ENCODE results near the gene TSC22D3.
"Not testable (repeated sequence)": the region's sequence is repeated elsewhere in the genome, so short reads cannot be mapped to it uniquely, and the experiment has no call there.

The TSC22D3 gene

GRCh38 chrX:107687445-107687844, 88.1 kb downstream of the TSC22D3 start:
- TF ChIP-seq EZH2 (IDR thresholded peaks at IDR 0.05; ENCODE audit: borderline replicate concordance, low read depth, low read length, severe bottlenecking) (no peak), CTCF (IDR thresholded peaks at IDR 0.05; ENCODE audit: borderline replicate concordance, extremely low read depth, low read length, poor library complexity, severe bottlenecking) (no peak)
- H3K27ac ChIP-seq (ENCODE audit: low read length): no peak overlapping the region
- no peak overlapping the region for H2AFZ ChIP-seq (ENCODE audit: low read depth, low read length)
- no peak overlapping the region for H3K4me3 ChIP-seq (ENCODE audit: low read depth in 1 of 2, low read length in 2 of 2)
- no peak overlapping the region for H3K9ac ChIP-seq (ENCODE audit: low read depth, low read length)
- H3K4me2 ChIP-seq (ENCODE audit: insufficient read depth, low read length): no peak overlapping the region
- DNase-seq: no peak
- ATAC-seq (ENCODE audit: insufficient read depth, low read depth): no peak
- H4K20me1 ChIP-seq (ENCODE audit: insufficient read depth, low read length): no peaks in the 10 kb centered on the region
- H3K36me3 ChIP-seq (ENCODE audit: insufficient read depth, low read length): no peaks in the 10 kb centered on the region
- H3K79me2 ChIP-seq (ENCODE audit: insufficient read depth, low read length): no peaks in the 10 kb centered on the region
- no peaks in the 10 kb centered on the region for H3K4me1 ChIP-seq (ENCODE audit: insufficient read depth, low read length)
- no peaks in the 10 kb centered on the region for H3K9me3 ChIP-seq (ENCODE audit: insufficient read depth, low read length, severe bottlenecking)
- H3K27me3 ChIP-seq (ENCODE audit: insufficient read depth, low read length, poor library complexity): no peaks in the 10 kb centered on the region

- Histone ChIP-seq H4K20me1 (ENCODE audit: insufficient read depth, low read length) (no peaks in the 10 kb centered on the region), H2AFZ (ENCODE audit: low read depth, low read length) (no peak overlapping the region), H3K9me3 (ENCODE audit: insufficient read depth, low read length, severe bottlenecking) (no peaks in the 10 kb centered on the region), H3K27ac (ENCODE audit: low read length) (no peak overlapping the region), H3K4me1 (ENCODE audit: insufficient read depth, low read length) (no peaks in the 10 kb centered on the region), H3K27me3 (ENCODE audit: insufficient read depth, low read length, poor library complexity) (no peaks in the 10 kb centered on the region), H3K79me2 (ENCODE audit: insufficient read depth, low read length) (no peaks in the 10 kb centered on the region), H3K4me3 (ENCODE audit: low read depth in 1 of 2, low read length in 2 of 2) (no peak overlapping the region), H3K4me2 (ENCODE audit: insufficient read depth, low read length) (no peak overlapping the region), H3K9ac (ENCODE audit: low read depth, low read length) (no peak overlapping the region), H3K36me3 (ENCODE audit: insufficient read depth, low read length) (no peaks in the 10 kb centered on the region)
- TF ChIP-seq CTCF (IDR thresholded peaks at IDR 0.05; ENCODE audit: borderline replicate concordance, extremely low read depth, low read length, poor library complexity, severe bottlenecking) (no peak), EZH2 (IDR thresholded peaks at IDR 0.05; ENCODE audit: borderline replicate concordance, low read depth, low read length, severe bottlenecking) (no peak)
- ATAC-seq (ENCODE audit: insufficient read depth, low read depth) (no peak), DNase-seq (no peak)
These were observed 88.8 kb downstream of the TSC22D3 start for GRCh38 chrX:107686792-107687191.

- Histone ChIP-seq H3K27me3 (ENCODE audit: insufficient read depth, low read length, poor library complexity) (no peaks in the 10 kb centered on the region), H3K36me3 (ENCODE audit: insufficient read depth, low read length) (no peaks in the 10 kb centered on the region), H3K4me3 (ENCODE audit: low read depth in 1 of 2, low read length in 2 of 2) (no peak overlapping the region), H3K4me2 (ENCODE audit: insufficient read depth, low read length) (no peak overlapping the region), H3K27ac (ENCODE audit: low read length) (no peak overlapping the region), H4K20me1 (ENCODE audit: insufficient read depth, low read length) (no peaks in the 10 kb centered on the region), H3K9ac (ENCODE audit: low read depth, low read length) (no peak overlapping the region), H3K79me2 (ENCODE audit: insufficient read depth, low read length) (no peaks in the 10 kb centered on the region), H2AFZ (ENCODE audit: low read depth, low read length) (no peak overlapping the region), H3K4me1 (ENCODE audit: insufficient read depth, low read length) (no peaks in the 10 kb centered on the region), H3K9me3 (ENCODE audit: insufficient read depth, low read length, severe bottlenecking) (no peaks in the 10 kb centered on the region)
- no peak for TF ChIP-seq EZH2 (IDR thresholded peaks at IDR 0.05; ENCODE audit: borderline replicate concordance, low read depth, low read length, severe bottlenecking)
- no peak for TF ChIP-seq CTCF (IDR thresholded peaks at IDR 0.05; ENCODE audit: borderline replicate concordance, extremely low read depth, low read length, poor library complexity, severe bottlenecking)
- DNase-seq (no peak), ATAC-seq (ENCODE audit: insufficient read depth, low read depth) (no peak)
These were observed 89.6 kb downstream of the TSC22D3 start for GRCh38 chrX:107686026-107686425.

GRCh38 chrX:107685586-107685985, 90.0 kb downstream of the TSC22D3 start:
- not testable (repeated sequence) for H3K4me2 ChIP-seq (ENCODE audit: insufficient read depth, low read length); ATAC-seq (ENCODE audit: insufficient read depth, low read depth); H3K9me3 ChIP-seq (ENCODE audit: insufficient read depth, low read length, severe bottlenecking); H3K79me2 ChIP-seq (ENCODE audit: insufficient read depth, low read length); H3K27me3 ChIP-seq (ENCODE audit: insufficient read depth, low read length, poor library complexity); H3K27ac ChIP-seq (ENCODE audit: low read length); H3K36me3 ChIP-seq (ENCODE audit: insufficient read depth, low read length); H3K9ac ChIP-seq (ENCODE audit: low read depth, low read length); DNase-seq; H3K4me1 ChIP-seq (ENCODE audit: insufficient read depth, low read length); H4K20me1 ChIP-seq (ENCODE audit: insufficient read depth, low read length); H2AFZ ChIP-seq (ENCODE audit: low read depth, low read length); H3K4me3 ChIP-seq (ENCODE audit: low read depth in 1 of 2, low read length in 2 of 2)
